Neutrophil (primary cell): Measurements from ENCODE around the gene HOXD13.

Source experiments
- H3K27ac ChIP-seq: fragments of 200-600 bp; sonication (generic); 2 replicates; pipeline ENCODE4 v1.5.1; 2016; ENCODE audit warnings: mild to moderate bottlenecking, moderate library complexity
- H3K27me3 ChIP-seq: fragments of 200-600 bp; sonication (generic); 2 replicates; pipeline ENCODE4 v1.6.0; 2016; ENCODE audit warnings: mild to moderate bottlenecking
- H3K36me3 ChIP-seq: fragments of 200-600 bp; sonication (generic); 2 replicates; pipeline ENCODE4 v1.5.1; 2017
- H3K4me1 ChIP-seq, 2 experiments: fragments of 200-600 bp in 1 of 2; sonication (generic) in 1 of 2; 1 replicate in 1 of 2; 2 replicates in 1 of 2; pipeline versions ENCODE4 v1.5.1 to v1.6.1; 2013 to 2016; ENCODE audit warnings: low read depth in 1 of 2, low read length in 1 of 2, mild to moderate bottlenecking in 1 of 2, moderate library complexity in 1 of 2; ENCODE audit not compliant: control insufficient read depth in 1 of 2, insufficient read depth in 1 of 2
- H3K4me3 ChIP-seq, 2 experiments: fragments of 200-600 bp in 1 of 2; sonication (generic) in 1 of 2; 1 replicate in 1 of 2; 2 replicates in 1 of 2; pipeline ENCODE4 v1.5.1; 2013 to 2016; ENCODE audit warnings: low read depth in 1 of 2, low read length in 1 of 2, mild to moderate bottlenecking in 1 of 2, moderate library complexity in 1 of 2
- H3K9me3 ChIP-seq: fragments of 200-600 bp; sonication (generic); 2 replicates; pipeline ENCODE4 v1.5.1; 2016
- CTCF ChIP-seq: fragments of 200-600 bp; sonication (generic); IDR thresholded peaks from 2 replicates; pipeline ENCODE4 v1.5.1; 2016; ENCODE audit warnings: antibody characterized with exemption

Gene HOXD13

GRCh38 chr2:176101842-176102241 lies 9.3 kb downstream of the HOXD13 start:
- Histone ChIP-seq H3K27ac (no peak overlapping the region), H3K9me3 (no peaks in the 10 kb centered on the region), H3K4me3 (no peak overlapping the region), H3K36me3 (no peaks in the 10 kb centered on the region), H3K4me1 (peaks cover 18 to 24% of the 10 kb centered on the region in 2 experiments), H3K27me3 (peaks cover 100% of the 10 kb centered on the region)
- TF ChIP-seq CTCF, result no peak

- Histone ChIP-seq H3K36me3 (no peaks in the 10 kb centered on the region), H3K4me1 (peaks cover 17 to 24% of the 10 kb centered on the region in 2 experiments), H3K27me3 (peaks cover 100% of the 10 kb centered on the region), H3K27ac (no peak overlapping the region), H3K9me3 (no peaks in the 10 kb centered on the region), H3K4me3 (no peak overlapping the region)
- TF ChIP-seq CTCF, result no peak
Observed at GRCh38 chr2:176102309-176102866, 9.9 kb downstream of the HOXD13 start.

- Histone ChIP-seq H3K27me3 (peaks cover 100% of the 10 kb centered on the region), H3K9me3 (no peaks in the 10 kb centered on the region), H3K27ac (no peak overlapping the region), H3K4me3 (no peak overlapping the region), H3K36me3 (no peaks in the 10 kb centered on the region), H3K4me1 (peaks cover 9 to 19% of the 10 kb centered on the region in 2 experiments)
- no peak for TF ChIP-seq CTCF
Observed at GRCh38 chr2:176103194-176103593, 10.7 kb downstream of the HOXD13 start.

- no peaks in the 10 kb centered on the region for H3K9me3 ChIP-seq
- peaks cover 9 to 19% of the 10 kb centered on the region in 2 experiments for H3K4me1 ChIP-seq
- no peaks in the 10 kb centered on the region for H3K36me3 ChIP-seq
- H3K27ac ChIP-seq, result no peak overlapping the region
- no peak overlapping the region for H3K4me3 ChIP-seq
- H3K27me3 ChIP-seq, result peaks cover 100% of the 10 kb centered on the region
- no peak for TF ChIP-seq CTCF
Observed at GRCh38 chr2:176103742-176104315, 11.3 kb downstream of the HOXD13 start.

- H3K4me3 ChIP-seq, result no peak overlapping the region
- H3K27me3 ChIP-seq, result peaks cover 100% of the 10 kb centered on the region
- H3K36me3 ChIP-seq, result no peaks in the 10 kb centered on the region
- H3K9me3 ChIP-seq, result no peaks in the 10 kb centered on the region
- peaks cover 9 to 19% of the 10 kb centered on the region in 2 experiments for H3K4me1 ChIP-seq
- H3K27ac ChIP-seq, result no peak overlapping the region
- no peak for TF ChIP-seq CTCF
Observed at GRCh38 chr2:176104316-176105077, 12.0 kb downstream of the HOXD13 start.
